HG03064 (cell line): Measurements from ENCODE around the gene PLXNB2.
"Not testable (repeated sequence)": the region's sequence is repeated elsewhere in the genome, so short reads cannot be mapped to it uniquely, and the experiment has no call there.

Experiments used
- ATAC-seq: cut with Tn5 transposase; IDR thresholded peaks from one replicate; pipeline ENCODE4 v1.9.1; 2021; ENCODE audit warnings: low read depth; ENCODE audit not compliant: unreplicated experiment

The PLXNB2 gene, protein sequence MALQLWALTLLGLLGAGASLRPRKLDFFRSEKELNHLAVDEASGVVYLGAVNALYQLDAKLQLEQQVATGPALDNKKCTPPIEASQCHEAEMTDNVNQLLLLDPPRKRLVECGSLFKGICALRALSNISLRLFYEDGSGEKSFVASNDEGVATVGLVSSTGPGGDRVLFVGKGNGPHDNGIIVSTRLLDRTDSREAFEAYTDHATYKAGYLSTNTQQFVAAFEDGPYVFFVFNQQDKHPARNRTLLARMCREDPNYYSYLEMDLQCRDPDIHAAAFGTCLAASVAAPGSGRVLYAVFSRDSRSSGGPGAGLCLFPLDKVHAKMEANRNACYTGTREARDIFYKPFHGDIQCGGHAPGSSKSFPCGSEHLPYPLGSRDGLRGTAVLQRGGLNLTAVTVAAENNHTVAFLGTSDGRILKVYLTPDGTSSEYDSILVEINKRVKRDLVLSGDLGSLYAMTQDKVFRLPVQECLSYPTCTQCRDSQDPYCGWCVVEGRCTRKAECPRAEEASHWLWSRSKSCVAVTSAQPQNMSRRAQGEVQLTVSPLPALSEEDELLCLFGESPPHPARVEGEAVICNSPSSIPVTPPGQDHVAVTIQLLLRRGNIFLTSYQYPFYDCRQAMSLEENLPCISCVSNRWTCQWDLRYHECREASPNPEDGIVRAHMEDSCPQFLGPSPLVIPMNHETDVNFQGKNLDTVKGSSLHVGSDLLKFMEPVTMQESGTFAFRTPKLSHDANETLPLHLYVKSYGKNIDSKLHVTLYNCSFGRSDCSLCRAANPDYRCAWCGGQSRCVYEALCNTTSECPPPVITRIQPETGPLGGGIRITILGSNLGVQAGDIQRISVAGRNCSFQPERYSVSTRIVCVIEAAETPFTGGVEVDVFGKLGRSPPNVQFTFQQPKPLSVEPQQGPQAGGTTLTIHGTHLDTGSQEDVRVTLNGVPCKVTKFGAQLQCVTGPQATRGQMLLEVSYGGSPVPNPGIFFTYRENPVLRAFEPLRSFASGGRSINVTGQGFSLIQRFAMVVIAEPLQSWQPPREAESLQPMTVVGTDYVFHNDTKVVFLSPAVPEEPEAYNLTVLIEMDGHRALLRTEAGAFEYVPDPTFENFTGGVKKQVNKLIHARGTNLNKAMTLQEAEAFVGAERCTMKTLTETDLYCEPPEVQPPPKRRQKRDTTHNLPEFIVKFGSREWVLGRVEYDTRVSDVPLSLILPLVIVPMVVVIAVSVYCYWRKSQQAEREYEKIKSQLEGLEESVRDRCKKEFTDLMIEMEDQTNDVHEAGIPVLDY (N-terminal part only)

DNA sequence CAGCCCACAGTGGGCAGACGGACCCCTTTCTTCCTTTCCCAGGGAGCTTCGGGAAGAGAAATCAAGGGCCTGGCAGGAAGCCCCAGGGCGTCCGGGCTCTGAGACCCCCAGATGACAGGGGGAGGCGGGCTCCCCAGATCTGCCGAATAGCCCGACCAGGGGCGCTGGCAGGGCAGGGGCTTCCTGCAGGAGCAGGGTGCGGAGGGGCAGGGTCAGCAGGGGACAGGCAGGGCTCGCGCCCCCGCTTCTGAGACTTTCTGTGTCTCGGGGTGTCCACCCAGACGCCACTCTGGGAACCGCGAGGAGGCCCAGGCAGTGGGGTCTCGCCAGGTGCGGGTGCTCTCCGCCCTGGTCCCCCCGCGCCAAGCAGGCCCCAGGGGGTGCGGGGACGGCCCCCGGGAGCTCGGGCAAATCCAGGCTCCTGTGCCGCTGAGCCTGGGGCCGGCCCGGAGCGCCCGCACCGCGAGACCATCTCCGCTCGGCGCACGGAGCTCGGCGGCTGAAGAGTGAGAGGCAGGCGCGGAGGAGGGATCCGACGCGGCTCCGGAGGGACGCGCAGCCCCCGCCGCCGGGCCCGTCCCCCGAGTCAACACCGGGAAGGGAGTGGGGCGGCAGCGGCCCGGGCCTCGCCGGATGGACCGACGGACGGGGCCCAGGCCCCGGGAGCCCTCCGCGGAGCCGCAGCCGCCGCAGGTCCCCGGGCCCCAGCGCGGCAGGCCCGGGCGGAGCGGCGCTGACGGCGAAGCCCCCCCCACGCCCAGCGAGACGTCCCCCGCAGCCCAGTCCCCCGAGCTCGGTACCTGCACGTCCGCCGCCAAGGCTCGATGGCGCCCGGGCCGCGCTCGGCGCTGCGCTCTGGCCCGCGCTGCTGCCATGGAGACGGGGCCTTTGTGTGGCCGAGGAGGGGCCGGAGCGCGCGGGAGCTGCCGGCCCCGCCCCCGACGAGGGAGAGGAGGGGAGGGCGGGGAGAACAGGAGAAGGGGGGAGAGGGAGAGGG, at the start of gene PLXNB2:
TSS of gene PLXNB2 (minus strand) at position 894 of the 997 bp plus-strand sequence. CDS start 17,062 bp downstream, outside the sequence.
- no peak for ATAC-seq

GRCh38 chr22:50357222-50357621, 49.8 kb upstream of the PLXNB2 start:
- ATAC-seq: no peak

GRCh38 chr22:50356186-50356585, 48.7 kb upstream of the PLXNB2 start:
- ATAC-seq: no peak

- no peak for ATAC-seq
These were observed 40.6 kb upstream of the PLXNB2 start for GRCh38 chr22:50348058-50348457.

DNA sequence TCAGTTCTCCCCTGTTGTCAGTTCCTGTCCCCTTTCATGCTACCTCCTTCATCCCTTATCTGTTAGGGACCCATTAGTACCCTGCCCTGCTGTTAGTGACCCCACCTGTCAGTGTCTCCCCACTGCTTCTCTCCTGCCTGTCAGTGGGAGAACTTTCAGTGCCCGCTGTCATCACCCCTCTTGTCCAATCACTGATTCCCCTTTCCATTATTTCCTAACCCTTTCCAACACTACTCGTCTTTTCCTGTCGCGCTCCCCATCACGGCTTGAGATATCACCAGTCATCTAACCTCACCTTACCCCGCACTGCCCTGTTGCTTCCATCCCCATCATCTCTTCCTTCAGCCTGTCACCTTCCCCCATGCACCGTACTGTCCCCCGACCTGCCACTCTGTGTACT, 39.7 kb upstream of the PLXNB2 start:
- ATAC-seq: no peak

DNA sequence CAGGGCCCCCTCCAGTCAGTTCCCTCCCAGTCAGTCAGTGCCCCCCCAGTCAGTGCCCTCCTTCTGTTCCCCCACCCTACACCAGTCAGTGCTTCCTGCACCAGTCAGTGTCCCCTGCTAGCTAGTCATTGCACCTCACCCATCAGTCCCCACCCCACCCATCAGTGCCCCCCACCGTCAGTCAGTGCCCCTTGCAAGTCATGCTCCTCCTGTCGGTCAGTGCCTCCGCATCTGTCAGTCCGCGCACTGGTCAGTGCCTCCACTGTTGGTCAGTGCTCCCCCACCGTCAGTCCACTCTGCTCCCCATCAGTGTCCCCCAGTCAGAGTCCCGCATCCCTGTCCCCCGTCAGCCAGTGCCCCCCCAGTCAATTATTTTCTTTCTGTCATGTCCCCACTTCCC, 39.0 kb upstream of the PLXNB2 start:
- ATAC-seq: no peak

DNA sequence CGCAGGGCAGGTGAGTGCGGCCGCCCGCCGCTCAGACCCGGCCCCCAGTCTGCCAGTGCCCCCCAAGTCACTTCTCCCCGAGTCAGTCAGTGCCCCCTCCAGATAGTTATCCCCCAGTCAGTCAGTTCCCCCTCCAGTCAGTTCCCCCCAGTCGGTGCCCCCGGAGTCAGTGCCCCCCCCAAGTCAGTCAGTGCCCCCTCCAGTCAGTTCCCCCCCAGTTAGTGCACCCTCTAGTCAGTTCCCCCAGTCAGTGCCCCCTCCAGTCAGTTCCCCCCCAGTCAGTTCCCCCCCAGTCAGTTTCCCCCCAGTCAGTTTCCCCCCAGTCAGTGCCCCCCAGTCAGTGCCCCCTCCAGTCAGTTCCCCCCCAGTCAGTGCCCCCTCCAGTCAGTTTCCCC, 36.1 kb upstream of the PLXNB2 start:
- ATAC-seq: no peak

DNA sequence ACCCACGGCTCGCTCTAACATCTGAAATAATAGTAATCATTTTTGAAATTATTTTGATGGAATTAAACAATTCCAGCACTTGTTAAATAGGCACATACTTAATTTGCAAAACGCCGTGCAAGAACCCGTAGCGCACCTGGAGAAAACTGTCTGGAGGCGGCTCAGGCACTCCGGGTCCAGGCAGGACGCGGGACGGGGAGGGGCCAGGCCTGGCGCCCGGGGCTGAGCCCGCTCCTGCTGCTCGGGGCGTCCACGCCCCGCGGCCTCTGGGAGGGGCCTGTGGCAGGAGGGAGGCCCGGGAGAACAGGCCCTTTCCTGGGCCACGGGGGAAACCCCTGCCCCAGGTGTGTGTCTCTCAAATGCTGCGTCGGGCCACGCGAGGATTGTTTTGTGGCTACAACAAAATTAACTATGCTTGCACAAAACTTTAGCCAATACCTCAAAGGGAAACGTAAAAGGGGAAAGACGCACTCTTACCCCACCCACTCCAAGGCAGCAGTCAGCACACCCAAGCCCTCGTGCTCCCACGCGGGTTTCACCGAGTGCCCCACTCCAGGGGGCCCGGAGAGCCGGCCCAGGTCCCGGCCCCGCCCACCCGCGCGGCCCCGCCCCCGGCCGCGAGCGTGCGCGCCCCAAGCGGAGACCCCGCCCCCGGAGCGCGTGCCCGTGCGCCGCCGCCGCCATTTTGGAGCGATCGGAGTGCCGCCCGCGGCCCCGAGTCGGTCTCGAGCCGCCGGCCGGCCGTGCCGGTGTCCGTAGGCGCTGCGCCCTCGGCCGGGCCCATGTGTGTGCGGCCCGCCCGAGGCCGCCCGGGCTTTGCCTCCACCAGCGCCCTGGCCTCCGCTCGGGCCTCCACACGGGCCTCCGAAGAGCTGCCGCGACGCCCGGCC, 35.5 kb upstream of the PLXNB2 start, which contains the start of gene PPP6R2:
TSS of gene PPP6R2 (plus strand) at position 677 of the 890 bp plus-strand sequence. CDS start 50,582 bp downstream, outside the sequence.
- no peak for ATAC-seq

GRCh38 chr22:50341977-50342650, 34.7 kb upstream of the PLXNB2 start:
- no peak for ATAC-seq

DNA sequence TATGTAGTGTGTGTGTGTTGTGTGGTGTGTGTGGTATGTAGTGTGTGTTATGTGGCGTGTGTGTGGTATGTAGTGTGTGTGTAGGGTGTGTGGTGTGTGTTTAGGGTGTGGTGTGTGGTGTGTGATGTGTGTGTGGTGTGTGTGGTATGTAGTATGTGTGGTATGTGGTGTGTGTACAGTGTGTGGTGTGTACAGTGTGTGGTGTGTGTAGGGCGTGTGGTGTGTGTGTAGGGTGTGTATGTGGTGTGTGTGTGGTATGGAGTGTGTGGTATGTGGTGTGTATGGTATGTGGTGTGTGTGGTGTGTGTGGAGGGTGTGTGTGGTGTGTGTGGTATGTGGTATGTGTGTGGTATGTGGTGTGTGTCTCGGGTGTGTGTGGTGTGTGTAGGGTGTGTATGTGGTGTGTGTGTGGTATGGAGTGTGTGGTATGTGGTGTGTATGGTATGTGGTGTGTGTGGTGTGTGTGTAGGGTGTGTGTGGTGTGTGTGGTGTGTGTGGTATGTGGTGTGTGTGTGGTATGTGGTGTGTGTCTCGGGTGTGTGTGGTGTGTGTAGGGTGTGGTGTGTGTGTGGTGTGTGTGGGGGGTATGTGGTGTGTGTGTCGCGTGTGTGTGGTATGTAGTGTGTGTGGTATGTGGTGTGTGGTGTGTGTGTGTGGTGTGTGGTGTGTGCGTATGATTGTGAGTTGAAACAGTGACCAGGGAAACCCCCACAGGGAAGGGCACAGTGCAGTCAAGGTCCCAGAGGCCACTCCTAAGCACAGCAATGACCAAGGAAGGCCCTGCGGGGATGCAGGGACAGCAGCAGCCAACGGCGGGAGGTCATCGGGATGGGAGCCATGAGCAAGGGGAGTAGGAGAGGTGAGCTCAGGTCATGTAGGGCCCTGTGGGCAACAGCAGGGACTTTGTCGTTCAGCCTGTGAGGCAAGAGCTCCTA, 32.8 kb upstream of the PLXNB2 start:
- no peak for ATAC-seq

DNA sequence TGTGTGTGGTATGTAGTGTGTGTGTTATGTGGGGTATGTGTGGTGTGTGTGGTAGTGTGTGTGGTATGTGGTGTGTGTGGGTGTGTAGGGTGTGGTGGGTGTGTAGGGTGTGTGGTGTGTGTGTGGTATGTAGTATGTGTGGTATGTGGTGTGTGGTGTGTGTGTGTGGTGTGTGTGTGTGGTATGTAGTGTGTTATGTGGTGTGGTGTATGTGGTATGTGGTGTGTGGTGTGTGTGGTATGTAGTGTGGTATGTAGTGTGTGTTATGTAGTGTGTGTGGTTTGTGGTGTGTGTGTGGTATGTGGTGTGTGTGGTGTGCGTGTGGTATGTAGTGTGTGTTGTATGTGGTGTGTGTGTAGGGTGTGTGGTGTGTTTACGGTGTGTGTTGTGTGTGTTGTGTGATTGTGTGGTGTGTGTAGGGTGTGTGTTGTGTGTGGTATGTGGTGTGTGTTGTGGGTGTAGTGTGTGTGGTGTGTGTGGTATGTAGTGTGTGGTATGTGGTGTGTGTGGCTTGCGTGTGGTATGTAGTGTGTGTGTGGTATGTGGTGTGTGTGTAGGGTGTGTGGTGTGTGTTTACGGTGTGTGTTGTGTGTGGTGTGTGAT, 31.5 kb upstream of the PLXNB2 start:
- ATAC-seq: no peak

GRCh38 chr22:50338042-50338573, 30.7 kb upstream of the PLXNB2 start:
- ATAC-seq: no peak

GRCh38 chr22:50337262-50338041, 30.0 kb upstream of the PLXNB2 start:
- no peak for ATAC-seq

DNA sequence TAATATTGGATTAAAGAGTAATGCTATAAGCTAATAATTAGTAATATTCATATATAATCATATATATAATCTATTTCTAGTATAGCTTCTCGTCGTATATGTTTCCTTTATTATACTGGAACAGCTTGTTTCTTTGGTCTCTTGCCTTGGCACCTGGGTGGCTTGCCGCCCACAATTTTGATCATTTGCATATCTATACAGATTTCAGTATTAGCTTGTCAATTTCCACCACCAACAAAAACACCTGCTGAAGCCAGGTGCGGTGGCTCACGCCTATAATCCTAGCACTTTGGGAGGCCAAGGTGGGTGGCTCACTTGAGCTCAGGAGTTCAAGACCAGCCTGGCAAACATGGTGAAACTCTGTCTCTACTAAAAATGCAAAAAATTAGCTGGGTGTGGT, 27.0 kb upstream of the PLXNB2 start:
- ATAC-seq: not testable (repeated sequence)

- ATAC-seq: no peak
These were observed 21.8 kb upstream of the PLXNB2 start for GRCh38 chr22:50329236-50329635.

DNA sequence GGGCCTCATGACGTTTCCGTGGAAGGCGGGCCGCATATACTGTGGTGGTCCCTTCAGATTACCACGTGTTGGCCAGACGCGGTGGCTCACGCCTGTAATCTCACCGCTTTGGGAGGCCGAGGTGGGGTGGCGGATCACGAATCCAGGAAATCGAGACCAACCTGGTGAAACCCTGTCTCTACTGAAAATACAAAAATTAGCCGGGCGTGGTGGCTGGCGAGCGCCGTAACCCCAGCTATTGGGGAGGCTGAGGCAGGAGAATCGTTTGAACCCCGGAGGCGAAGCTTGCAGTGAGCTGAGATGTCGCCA, 20.2 kb upstream of the PLXNB2 start:
- ATAC-seq: no peak
